Cardiac muscle cell (in vitro differentiated cells and primary cell): ENCODE results near the gene EPHB6. TPM values are rescaled to one million over a fixed set of nuclear protein-coding genes. Genes with fewer than 3 reads are reported as not detected.

Experiments
- DNase-seq, 2 donors: peaks; one replicate each; pipeline versions ENCODE4 v3.0.0 to v3.0.0-alpha.2; 2010 to 2017; ENCODE audit warnings: low read depth in 1 of 2, low spot score in 1 of 2
- H3K27ac ChIP-seq: fragments of 200-600 bp; sonication (generic); 2 replicates; pipeline ENCODE4 v1.5.1; 2016
- H3K27me3 ChIP-seq: fragments of 200-600 bp; sonication (generic); 2 replicates; pipeline ENCODE4 v1.6.0; 2016; ENCODE audit warnings: control low read depth
- H3K36me3 ChIP-seq: fragments of 200-600 bp; sonication (generic); 2 replicates; pipeline ENCODE4 v1.5.1; 2016; ENCODE audit warnings: control low read depth
- H3K4me1 ChIP-seq: fragments of 200-600 bp; sonication (generic); 2 replicates; pipeline ENCODE4 v1.8.1; 2017; ENCODE audit warnings: low read depth, mild to moderate bottlenecking, mixed run types
- H3K4me3 ChIP-seq: fragments of 200-600 bp; sonication (generic); 2 replicates; pipeline ENCODE4 v1.5.1; 2016; ENCODE audit warnings: mild to moderate bottlenecking
- H3K9me3 ChIP-seq: fragments of 200-600 bp; sonication (generic); 2 replicates; pipeline ENCODE4 v1.5.1; 2017; ENCODE audit warnings: low read depth, mild to moderate bottlenecking, control low read depth
- polyA plus RNA-seq: library from polyadenylated mRNA; unstranded; fragments of >200 nt; fragmentation: Nextera tagmentation; extraction: Ambion mirVana; gene quantifications from 2 replicates; pipeline ENCODE4 v1.2.1, GENCODE V29; 2016
- total RNA-seq: library from RNA; depleted of rRNA; stranded (reverse); fragments of >200 nt; gene quantifications from 2 replicates; pipeline ENCODE4 v1.2.3, GENCODE V29; 2016
- TF ChIP-seq, protein P1 (sequence below): IDR thresholded peaks from 2 replicates; pipeline ENCODE4 v1.5.1; 2012; ENCODE audit warnings: low read depth, mild to moderate bottlenecking, low read length

EPHB6 gene
- total and polyA plus RNA-seq, 2 experiments from 2014 or later, result 15.7 to 27.7 TPM

DNA sequence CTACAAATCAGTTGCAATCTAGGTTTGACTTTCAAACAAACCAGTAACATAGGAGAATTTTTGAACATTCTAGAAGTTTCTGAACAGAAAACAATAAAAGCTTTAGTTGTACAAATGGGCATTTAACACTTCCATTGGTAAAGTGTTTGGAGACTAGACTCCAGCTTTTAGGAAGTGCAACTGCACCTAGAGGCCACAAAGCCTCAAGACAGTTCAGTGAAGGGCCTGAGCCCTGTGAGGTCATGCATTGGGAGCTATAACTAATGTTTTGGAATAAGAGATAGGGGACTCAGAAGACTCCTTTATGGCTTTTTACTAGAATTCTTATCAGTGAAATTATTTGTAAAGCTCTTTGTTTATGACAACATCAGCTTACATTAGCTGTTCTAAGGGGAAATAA, 3.0 kb upstream of the EPHB6 start:
- no peaks in the 10 kb centered on the region for H3K27me3 ChIP-seq
- no peaks in the 10 kb centered on the region for H3K9me3 ChIP-seq
- H3K27ac ChIP-seq, result no peak overlapping the region
- no peak for DNase-seq
- peaks cover 4% of the 10 kb centered on the region for H3K4me1 ChIP-seq
- H3K36me3 ChIP-seq, result no peaks in the 10 kb centered on the region
- TF ChIP-seq, protein P1, sequence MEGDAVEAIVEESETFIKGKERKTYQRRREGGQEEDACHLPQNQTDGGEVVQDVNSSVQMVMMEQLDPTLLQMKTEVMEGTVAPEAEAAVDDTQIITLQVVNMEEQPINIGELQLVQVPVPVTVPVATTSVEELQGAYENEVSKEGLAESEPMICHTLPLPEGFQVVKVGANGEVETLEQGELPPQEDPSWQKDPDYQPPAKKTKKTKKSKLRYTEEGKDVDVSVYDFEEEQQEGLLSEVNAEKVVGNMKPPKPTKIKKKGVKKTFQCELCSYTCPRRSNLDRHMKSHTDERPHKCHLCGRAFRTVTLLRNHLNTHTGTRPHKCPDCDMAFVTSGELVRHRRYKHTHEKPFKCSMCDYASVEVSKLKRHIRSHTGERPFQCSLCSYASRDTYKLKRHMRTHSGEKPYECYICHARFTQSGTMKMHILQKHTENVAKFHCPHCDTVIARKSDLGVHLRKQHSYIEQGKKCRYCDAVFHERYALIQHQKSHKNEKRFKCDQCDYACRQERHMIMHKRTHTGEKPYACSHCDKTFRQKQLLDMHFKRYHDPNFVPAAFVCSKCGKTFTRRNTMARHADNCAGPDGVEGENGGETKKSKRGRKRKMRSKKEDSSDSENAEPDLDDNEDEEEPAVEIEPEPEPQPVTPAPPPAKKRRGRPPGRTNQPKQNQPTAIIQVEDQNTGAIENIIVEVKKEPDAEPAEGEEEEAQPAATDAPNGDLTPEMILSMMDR, result no peak
- H3K4me3 ChIP-seq, result no peak overlapping the region

GRCh38 chr7:142853739-142854371, 1.0 kb upstream of the EPHB6 start:
- no peaks in the 10 kb centered on the region for H3K27me3 ChIP-seq
- no peaks in the 10 kb centered on the region for H3K9me3 ChIP-seq
- TF ChIP-seq, protein P1, result peak; percentile 89
- H3K36me3 ChIP-seq, result no peaks in the 10 kb centered on the region
- H3K4me1 ChIP-seq, result peaks cover 4% of the 10 kb centered on the region
- DNase-seq, result peak; percentile 68 to 80
- H3K4me3 ChIP-seq, result peak overlapping the region; percentile 75
- no peak overlapping the region for H3K27ac ChIP-seq

DNA sequence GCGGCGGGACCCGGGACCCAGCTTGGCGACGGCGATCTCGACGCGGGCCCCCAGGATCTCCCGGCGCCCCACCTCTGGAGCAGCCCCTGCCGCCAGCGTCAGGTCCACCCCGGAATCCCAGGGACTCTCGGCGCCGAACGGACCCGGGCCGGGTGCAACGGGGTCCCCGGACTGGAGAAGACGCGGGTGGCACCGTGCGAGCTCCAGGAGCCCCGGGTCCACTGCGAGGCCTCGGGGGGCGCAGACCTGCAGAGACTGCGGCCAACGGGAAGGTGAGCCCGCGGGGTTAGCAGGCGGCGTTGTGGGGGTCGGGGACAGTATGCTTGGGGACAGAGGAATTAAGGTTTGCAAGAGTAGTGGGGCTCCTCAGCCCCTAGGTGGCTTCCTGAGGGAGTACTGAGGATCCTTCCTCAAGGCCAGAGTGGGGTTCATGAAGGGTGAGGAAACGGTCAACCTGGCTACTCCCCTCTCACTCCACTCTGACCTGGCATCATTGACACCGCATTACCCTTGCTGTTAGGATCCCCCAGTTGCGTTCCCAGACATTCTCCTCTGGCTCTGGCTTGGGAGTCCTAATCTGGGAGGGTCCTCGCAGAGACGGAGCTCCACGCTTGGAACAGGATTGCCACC, 353 bp downstream of the EPHB6 start:
- Histone ChIP-seq H3K4me3 (peak overlapping the region; percentile 75), H3K27ac (no peak overlapping the region), H3K36me3 (no peaks in the 10 kb centered on the region), H3K9me3 (no peaks in the 10 kb centered on the region), H3K27me3 (no peaks in the 10 kb centered on the region), H3K4me1 (peaks cover 14% of the 10 kb centered on the region)
- DNase-seq, result peak; percentile 14 to 22
- TF ChIP-seq, protein P1, result peak; percentile 17

- DNase-seq, result peak in 1 of 2 donors; percentile 78
- H3K9me3 ChIP-seq, result no peaks in the 10 kb centered on the region
- no peaks in the 10 kb centered on the region for H3K36me3 ChIP-seq
- TF ChIP-seq, protein P1, result no peak
- peaks cover 22% of the 10 kb centered on the region for H3K4me1 ChIP-seq
- no peaks in the 10 kb centered on the region for H3K27me3 ChIP-seq
- no peak overlapping the region for H3K4me3 ChIP-seq
- no peak overlapping the region for H3K27ac ChIP-seq
Measured at GRCh38 chr7:142855756-142856564, 1.1 kb downstream of the EPHB6 start.

GRCh38 chr7:142856565-142857245, 1.8 kb downstream of the EPHB6 start:
- Histone ChIP-seq H3K27me3 (no peaks in the 10 kb centered on the region), H3K4me3 (no peak overlapping the region), H3K4me1 (peaks cover 23% of the 10 kb centered on the region), H3K27ac (no peak overlapping the region), H3K9me3 (no peaks in the 10 kb centered on the region), H3K36me3 (no peaks in the 10 kb centered on the region)
- DNase-seq, result no peak
- TF ChIP-seq, protein P1, result no peak
